Activated CD8-positive, alpha-beta memory T cell treated with anti-CD3 and anti-CD28 coated beads for 48 hours (primary cell): ENCODE measurements around the gene ALOX5.

Experiments used
- DNase-seq, 3 experiments: peaks; one replicate each; pipeline ENCODE4 v3.0.0-alpha.2; 2020; ENCODE audit warnings: low read depth in 2 of 3, low spot score in 2 of 3

The ALOX5 gene

GRCh38 chr10:45441239-45442190 is 67.5 kb downstream of the ALOX5 start:
- no peak for DNase-seq

GRCh38 chr10:45442251-45442650 is 68.2 kb downstream of the ALOX5 start:
- no peak for DNase-seq

- DNase-seq, result no peak
Measured at GRCh38 chr10:45442662-45443061, 68.6 kb downstream of the ALOX5 start.

DNA sequence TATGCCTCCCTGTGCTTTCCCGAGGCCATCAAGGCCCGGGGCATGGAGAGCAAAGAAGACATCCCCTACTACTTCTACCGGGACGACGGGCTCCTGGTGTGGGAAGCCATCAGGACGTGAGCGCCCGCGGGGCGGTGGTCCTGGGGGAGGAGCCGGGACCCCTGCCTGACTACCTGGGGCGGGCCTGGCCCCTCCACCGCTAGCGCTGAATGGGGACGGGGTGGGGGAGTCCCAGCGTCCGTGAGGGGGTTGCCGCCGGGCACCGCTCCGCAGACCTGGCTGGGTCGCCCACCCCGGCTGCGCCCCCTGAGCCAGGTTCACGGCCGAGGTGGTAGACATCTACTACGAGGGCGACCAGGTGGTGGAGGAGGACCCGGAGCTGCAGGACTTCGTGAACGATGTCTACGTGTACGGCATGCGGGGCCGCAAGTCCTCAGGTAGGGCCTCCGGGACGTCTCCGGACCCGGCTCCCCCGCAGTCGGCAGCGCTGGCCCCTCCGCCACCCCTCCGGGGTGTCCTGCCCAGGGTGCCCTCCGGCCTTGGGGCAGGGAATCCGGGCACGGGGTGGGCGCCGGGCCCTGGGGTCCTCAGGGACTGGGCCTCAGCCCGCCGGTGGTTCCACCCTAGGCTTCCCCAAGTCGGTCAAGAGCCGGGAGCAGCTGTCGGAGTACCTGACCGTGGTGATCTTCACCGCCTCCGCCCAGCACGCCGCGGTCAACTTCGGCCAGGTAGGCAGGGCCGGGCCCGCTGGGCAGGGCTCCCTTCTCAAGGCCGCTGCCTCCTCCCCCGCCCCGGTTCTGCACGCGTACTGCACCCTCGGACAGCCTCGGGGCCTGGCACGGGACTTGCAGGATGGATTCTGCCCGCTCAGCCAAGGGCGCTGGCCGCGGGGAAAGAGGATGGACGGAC is 69.3 kb downstream of the ALOX5 start:
- DNase-seq, result no peak

DNA sequence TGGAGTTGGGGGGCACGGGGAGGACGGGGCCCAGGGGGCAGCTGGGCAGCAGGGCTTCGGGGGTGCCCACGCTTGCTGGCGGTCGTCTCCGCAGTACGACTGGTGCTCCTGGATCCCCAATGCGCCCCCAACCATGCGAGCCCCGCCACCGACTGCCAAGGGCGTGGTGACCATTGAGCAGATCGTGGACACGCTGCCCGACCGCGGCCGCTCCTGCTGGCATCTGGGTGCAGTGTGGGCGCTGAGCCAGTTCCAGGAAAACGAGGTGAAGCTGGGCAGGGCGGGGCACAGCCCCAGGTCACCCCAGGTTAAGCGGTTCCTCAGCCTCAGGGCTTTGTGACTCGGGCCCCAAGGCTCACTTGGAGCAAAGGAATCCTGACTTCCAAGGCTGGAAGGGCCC is 70.0 kb downstream of the ALOX5 start:
- DNase-seq, result no peak

GRCh38 chr10:45444976-45445898 is 71.2 kb downstream of the ALOX5 start:
- DNase-seq, result no peak

DNA sequence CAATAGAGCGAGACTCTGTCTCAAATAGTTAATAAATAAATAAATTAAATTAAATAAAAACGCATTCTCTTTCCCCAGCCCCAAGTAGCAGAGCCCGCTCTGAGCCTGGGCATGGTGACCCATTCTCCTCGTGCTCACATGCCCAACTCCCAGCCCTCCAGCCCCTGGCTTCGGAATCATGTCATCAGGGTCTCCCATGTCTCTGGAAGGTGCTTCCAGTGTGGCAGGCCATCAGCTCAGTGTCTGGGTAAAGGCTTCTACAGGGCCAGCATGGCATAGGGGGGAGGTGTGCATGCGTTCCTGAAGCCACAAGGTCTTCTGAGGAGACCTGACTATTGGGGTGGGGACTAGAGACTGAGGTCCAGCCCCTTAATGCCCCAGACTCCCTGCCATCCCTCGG is 72.8 kb downstream of the ALOX5 start:
- no peak for DNase-seq

DNA sequence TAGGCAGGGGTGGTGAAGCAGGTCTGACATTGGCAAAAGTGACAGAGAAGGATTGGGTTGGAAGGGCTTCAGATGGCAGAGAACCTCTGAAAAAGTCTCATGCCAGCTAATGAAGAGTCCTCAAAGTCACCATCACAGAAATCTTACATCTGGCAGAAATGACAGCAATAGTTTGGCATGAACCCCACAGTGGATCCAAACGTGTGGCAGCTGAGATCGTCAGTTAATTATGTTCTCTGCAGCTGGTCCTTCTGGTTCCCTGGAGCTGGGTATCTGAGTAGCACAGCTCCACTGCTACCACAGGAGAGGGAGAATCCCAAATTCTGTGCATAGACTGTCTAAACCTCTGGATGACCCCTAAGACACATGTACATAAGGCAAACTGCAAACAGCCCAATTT is 73.4 kb downstream of the ALOX5 start:
- DNase-seq, result no peak

DNA sequence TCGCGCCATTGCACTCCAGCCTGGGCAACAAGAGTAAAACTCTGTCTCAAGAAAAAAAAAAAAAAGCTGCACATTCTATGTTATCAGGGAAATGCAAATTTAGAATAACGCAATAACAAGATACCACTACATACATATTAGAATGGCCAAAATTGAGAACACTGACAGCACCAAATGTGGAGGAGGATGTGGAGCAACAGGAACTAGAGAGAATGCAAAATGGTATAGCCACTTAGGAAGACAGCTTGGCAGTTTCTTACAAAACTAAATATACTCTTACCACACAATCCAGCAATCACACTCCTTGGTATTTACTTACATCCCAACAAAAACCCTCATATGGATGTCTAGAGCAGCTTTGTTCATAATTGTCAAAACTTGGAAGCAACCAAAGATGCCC is 76.8 kb downstream of the ALOX5 start:
- DNase-seq, result no peak

DNA sequence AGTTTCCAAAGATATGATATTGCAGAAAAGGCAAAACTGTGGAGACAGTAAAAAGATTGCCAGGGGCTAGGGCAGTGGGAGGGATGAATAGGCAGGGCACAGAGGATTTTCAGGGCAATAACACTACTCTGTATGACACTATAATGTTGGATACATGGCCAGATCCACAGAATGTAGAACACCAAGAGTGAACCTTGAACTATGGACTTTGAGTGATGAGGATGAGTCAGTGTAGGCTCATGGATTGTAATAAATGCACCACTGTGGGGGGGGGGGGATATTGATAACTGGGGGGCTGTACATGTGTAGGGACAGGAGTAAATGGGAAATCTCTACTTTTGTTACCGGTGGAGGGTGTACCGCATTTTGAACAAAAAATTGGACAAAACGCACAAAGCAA is 77.4 kb downstream of the ALOX5 start:
- no peak for DNase-seq

DNA sequence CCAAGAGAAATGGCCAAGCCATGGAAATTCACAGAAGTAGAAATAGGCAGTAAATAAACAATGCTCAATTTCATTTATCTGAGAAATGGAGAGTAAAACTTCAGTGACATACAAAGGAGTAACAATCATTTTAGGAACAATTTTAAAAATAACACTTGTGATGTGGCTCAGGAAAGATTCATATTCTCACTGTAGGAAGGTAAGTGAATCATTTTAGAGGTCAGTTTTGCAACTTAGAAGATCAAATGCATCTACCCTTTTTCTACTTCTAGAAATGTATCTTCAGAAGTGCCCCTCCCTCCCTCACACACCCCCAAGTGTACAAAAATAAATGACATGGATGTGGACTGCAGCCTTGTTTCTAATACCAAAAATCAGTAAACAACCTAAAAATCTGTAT is 78.3 kb downstream of the ALOX5 start:
- DNase-seq, result no peak

DNA sequence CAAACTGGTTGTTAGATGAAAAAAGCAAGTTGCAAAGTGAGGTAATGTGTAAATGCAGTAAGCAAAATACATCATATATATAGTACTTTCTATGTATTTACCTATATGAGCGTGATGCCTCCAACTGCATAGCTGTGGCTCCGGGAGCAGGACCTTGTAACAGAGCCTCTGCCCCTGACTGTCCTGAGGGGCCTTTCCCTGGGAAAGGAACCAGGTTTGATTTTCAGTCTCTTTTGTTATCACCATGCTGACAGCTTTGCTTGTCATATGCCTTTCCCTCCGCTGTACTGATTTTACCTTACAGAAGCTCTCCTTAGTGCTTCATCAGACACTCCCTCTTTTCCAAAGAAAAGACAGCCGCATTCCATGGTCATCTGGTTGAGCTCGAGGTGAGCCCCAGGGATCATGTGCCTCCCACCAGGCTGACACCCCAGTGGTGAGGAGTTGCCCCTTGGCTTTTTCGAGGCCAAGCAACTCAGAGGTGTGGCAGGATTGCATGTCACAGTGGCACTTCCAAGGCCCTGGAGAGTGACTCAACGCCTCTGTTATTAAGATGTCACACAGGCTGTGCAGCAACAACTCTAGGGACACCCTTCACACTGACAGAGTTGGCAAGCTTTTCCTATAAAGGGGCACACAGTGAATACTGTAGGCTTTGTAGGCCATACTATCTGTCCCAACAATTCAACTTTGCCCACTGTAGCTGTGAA is 78.9 kb downstream of the ALOX5 start:
- no peak for DNase-seq

DNA sequence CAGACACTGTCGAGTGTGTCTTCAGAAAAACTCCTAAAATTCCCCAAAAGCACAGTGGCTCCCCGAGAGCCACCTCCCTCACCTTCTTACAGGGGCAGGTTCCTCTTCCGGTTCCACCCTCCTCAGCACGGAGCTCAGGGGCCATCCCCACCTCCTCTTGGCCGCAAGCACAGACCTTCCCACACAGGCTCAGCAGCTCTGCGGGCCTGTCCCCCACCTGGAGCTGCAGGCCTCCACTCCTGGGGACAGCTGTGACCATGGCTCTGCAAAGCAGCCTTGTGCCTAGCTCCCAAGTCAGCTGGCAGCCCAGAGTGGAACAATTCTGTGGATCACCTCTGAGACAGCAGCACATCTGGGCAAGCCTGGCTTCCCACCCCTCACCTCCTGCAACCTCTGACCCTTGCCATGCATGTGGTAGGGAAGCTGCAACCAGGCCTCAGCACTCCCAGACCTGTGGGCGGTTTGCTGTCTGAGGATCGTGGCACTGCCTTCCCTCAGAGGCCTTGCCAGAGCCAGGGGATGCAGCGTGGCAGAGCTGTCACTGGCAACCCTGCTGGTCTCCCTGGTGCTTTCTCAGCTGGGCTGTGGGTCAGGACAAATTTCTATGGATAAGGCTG is 79.7 kb downstream of the ALOX5 start:
- DNase-seq, result no peak

GRCh38 chr10:45454262-45454661 is 80.2 kb downstream of the ALOX5 start:
- DNase-seq, result no peak

- DNase-seq, result no peak
Measured at GRCh38 chr10:45454859-45455258, 80.8 kb downstream of the ALOX5 start.

GRCh38 chr10:45456233-45456632 is 82.2 kb downstream of the ALOX5 start:
- no peak for DNase-seq

- no peak for DNase-seq
Measured at GRCh38 chr10:45456822-45457221, 82.8 kb downstream of the ALOX5 start.

- DNase-seq, result no peak
Measured at GRCh38 chr10:45457487-45457886, 83.5 kb downstream of the ALOX5 start.

DNA sequence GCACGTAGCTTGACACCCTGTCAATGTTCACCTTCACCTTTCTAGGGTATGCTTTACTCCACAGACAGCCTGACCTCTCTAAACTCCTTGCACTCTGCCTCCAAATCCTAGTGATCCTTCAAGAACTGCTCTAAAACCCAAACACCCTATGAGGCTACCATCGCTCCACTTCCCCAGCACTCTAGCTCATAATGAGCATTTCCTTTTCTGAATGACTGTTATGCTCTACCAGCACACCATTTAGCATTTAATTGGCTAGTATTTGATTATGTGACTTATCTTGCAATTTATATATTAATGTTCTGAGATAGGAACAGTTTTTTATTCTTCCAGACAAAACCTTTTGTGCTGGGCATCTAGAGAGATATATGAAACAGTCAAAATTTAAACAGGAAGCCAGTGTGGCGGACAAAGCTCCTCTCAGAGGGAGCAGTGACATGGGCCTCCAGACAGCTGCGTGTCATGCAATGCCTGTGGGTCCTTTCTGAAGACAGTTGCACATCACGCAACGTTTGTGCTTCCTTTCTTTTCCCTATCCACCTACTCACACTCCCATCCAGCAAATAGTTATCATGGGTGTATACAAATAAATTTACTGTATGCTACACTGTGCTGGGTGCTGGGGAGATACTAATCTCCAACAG is 86.3 kb downstream of the ALOX5 start:
- DNase-seq, result no peak
